Measurements from ENCODE around the gene ACY1. TPM values are rescaled to one million over a fixed set of nuclear protein-coding genes. Genes with fewer than 3 reads are reported as not detected.

ACY1 gene
- total RNA-seq, 4 donors from 2014 or later: 24.5 to 60.3 (median 31.4) TPM

GRCh38 chr3:51992017-51992682 lies 8.8 kb downstream of the ACY1 start:
- TF ChIP-seq CTCF (IDR thresholded peaks at IDR 0.05; ENCODE audit: low read depth): no peak

- TF ChIP-seq CTCF (IDR thresholded peaks at IDR 0.05; ENCODE audit: low read depth): no peak
Observed at GRCh38 chr3:51994530-51994929, 11.2 kb downstream of the ACY1 start.

GRCh38 chr3:51995346-51996163 lies 12.2 kb downstream of the ACY1 start, which contains the start of gene RPL29:
TSS of gene RPL29 (minus strand) at chr3:51995895. CDS start at chr3:51995461, 434 bp downstream.
- TF ChIP-seq CTCF (IDR thresholded peaks at IDR 0.05; ENCODE audit: low read depth): no peak

GRCh38 chr3:51997172-51997571 lies 13.8 kb downstream of the ACY1 start:
- TF ChIP-seq CTCF (IDR thresholded peaks at IDR 0.05; ENCODE audit: low read depth): no peak

- TF ChIP-seq CTCF (IDR thresholded peaks at IDR 0.05; ENCODE audit: low read depth): no peak
Observed at GRCh38 chr3:51997935-51998596, 14.7 kb downstream of the ACY1 start.

- TF ChIP-seq CTCF (IDR thresholded peaks at IDR 0.05; ENCODE audit: low read depth): no peak
Observed at GRCh38 chr3:51998774-51999173, 15.4 kb downstream of the ACY1 start.

- no peak for TF ChIP-seq CTCF (IDR thresholded peaks at IDR 0.05; ENCODE audit: low read depth)
Observed at GRCh38 chr3:51999846-52000245, 16.5 kb downstream of the ACY1 start.

Measured in subcutaneous adipose tissue (tissue), 4 donors.